Stimulated activated CD8-positive, alpha-beta memory T cell treated with anti-CD3 and anti-CD28 coated beads, Interleukin-12 subunit alpha, Interleukin-12 subunit beta, amount 100 ng/mL, for 4 hours (primary cell): ENCODE data around the gene AEN.

ENCODE experiments used
- DNase-seq: peaks from one replicate; pipeline ENCODE4 v3.0.0-alpha.2; 2020; ENCODE audit warnings: low read depth

AEN gene

GRCh38 chr15:88649753-88650551 lies 28.8 kb downstream of the AEN start:
- no peak for DNase-seq

GRCh38 chr15:88650556-88650955 lies 29.4 kb downstream of the AEN start:
- no peak for DNase-seq

- no peak for DNase-seq
Measured at GRCh38 chr15:88651136-88651732, 30.1 kb downstream of the AEN start.

- DNase-seq = no peak
Measured at GRCh38 chr15:88651971-88652370, 30.8 kb downstream of the AEN start.

- DNase-seq = no peak
Measured at GRCh38 chr15:88652456-88653199, 31.5 kb downstream of the AEN start.

GRCh38 chr15:88653200-88654064 lies 32.3 kb downstream of the AEN start:
- DNase-seq = no peak

- DNase-seq = no peak
Measured at GRCh38 chr15:88654430-88655102, 33.4 kb downstream of the AEN start.

- DNase-seq = no peak
Measured at GRCh38 chr15:88655103-88655553, 34.0 kb downstream of the AEN start.

GRCh38 chr15:88655800-88656488 lies 34.8 kb downstream of the AEN start:
- DNase-seq = no peak

GRCh38 chr15:88656760-88657221 lies 35.7 kb downstream of the AEN start:
- no peak for DNase-seq

GRCh38 chr15:88657326-88658069 lies 36.4 kb downstream of the AEN start:
- DNase-seq = no peak

GRCh38 chr15:88658070-88658965 lies 37.2 kb downstream of the AEN start:
- no peak for DNase-seq

- no peak for DNase-seq
Measured at GRCh38 chr15:88658972-88659931, 38.1 kb downstream of the AEN start.

- DNase-seq = no peak
Measured at GRCh38 chr15:88661041-88661700, 40.0 kb downstream of the AEN start.

GRCh38 chr15:88661761-88662556 lies 40.8 kb downstream of the AEN start:
- DNase-seq = no peak

- DNase-seq = no peak
Measured at GRCh38 chr15:88663141-88663621, 42.0 kb downstream of the AEN start.
